HepG2 (cell line): ENCODE data around the gene IRF2BPL. TPM values are rescaled to one million over a fixed set of nuclear protein-coding genes. Genes with fewer than 3 reads are reported as not detected.

Source experiments
- MAX ChIP-seq: IDR thresholded peaks from 2 replicates; pipeline ENCODE4 v1.6.1; 2012; ENCODE audit warnings: inconsistent platforms
- MEIS1 ChIP-seq: sonication (generic); formaldehyde crosslinking; IDR thresholded peaks from 2 replicates; pipeline ENCODE4 v1.9.0; 2021; ENCODE audit warnings: mild to moderate bottlenecking, missing genetic modification reagents, moderate library complexity, borderline replicate concordance
- PCBP1 ChIP-seq: fragments of 200-400 bp; formaldehyde crosslinking; IDR thresholded peaks from 2 replicates; pipeline ENCODE4 v1.6.1; 2017; ENCODE audit warnings: mild to moderate bottlenecking, low read depth, low read length, borderline replicate concordance
- PHF5A ChIP-seq: IDR thresholded peaks from one replicate; pipeline ENCODE4 v1.6.1; 2018; ENCODE audit warnings: low read depth, missing genetic modification reagents; ENCODE audit not compliant: unreplicated experiment
- SALL2 ChIP-seq: sonication (generic); formaldehyde crosslinking; IDR thresholded peaks from 2 replicates; pipeline ENCODE4 v1.8.1; 2023; ENCODE audit warnings: mild to moderate bottlenecking, missing genetic modification reagents, inconsistent platforms
- SOX5 ChIP-seq: IDR thresholded peaks from 2 replicates; pipeline ENCODE4 v1.6.1; 2016; ENCODE audit warnings: borderline replicate concordance
- ZNF121 ChIP-seq: sonication (generic); formaldehyde crosslinking; IDR thresholded peaks from 2 replicates; pipeline ENCODE4 v1.5.0; 2020; ENCODE audit warnings: mild to moderate bottlenecking, missing genetic modification reagents
- ZNF446 ChIP-seq: sonication (generic); formaldehyde crosslinking; IDR thresholded peaks from 2 replicates; pipeline ENCODE4 v1.5.0; 2020; ENCODE audit warnings: mild to moderate bottlenecking, missing genetic modification reagents
- ZNF557 ChIP-seq: sonication (generic); formaldehyde crosslinking; IDR thresholded peaks from 2 replicates; pipeline ENCODE4 v1.4.0; 2020; ENCODE audit warnings: missing genetic modification reagents
- ZNF788 ChIP-seq: sonication (generic); formaldehyde crosslinking; IDR thresholded peaks from 2 replicates; pipeline ENCODE4 v1.5.0; 2020; ENCODE audit warnings: mild to moderate bottlenecking, missing genetic modification reagents, borderline replicate concordance
- polyA plus RNA-seq, 8 experiments: library from polyadenylated mRNA; depleted of rRNA in 3 of 8; stranded (reverse) in 7 of 8; unstranded in 1 of 8; fragments of >200 nt; fragmentation: Illumina TruSeq in 4 of 8; extraction: Trizol in 4 of 8; gene quantifications; 2 replicates each; pipeline versions ENCODE4 v1.2.1 to v1.2.3, GENCODE V29; 2011 to 2016; ENCODE audit warnings: low read depth in 4 of 8, missing spikeins in 1 of 8, mixed read lengths in 1 of 8; ENCODE audit not compliant: insufficient read depth in 1 of 8
- total RNA-seq, 5 experiments: library from RNA; depleted of rRNA; stranded (reverse); fragments of >200 nt; fragmentation: Illumina TruSeq; extraction: Trizol; gene quantifications; 2 replicates each; pipeline ENCODE4 v1.2.3, GENCODE V29; 2016; ENCODE audit warnings: low read depth in 1 of 5
- TF ChIP-seq, protein P1 (sequence below): sonication (generic); formaldehyde crosslinking; IDR thresholded peaks from 2 replicates; pipeline ENCODE4; 2020; ENCODE audit warnings: missing genetic modification reagents, mild to moderate bottlenecking, borderline replicate concordance
- TF ChIP-seq, protein P2 (sequence below): sonication (generic); formaldehyde crosslinking; IDR thresholded peaks from 2 replicates; pipeline ENCODE4 v1.4.0; 2020; ENCODE audit warnings: mild to moderate bottlenecking, missing genetic modification reagents

IRF2BPL gene
- total and polyA plus RNA-seq, 2 of the 13 experiments (the other 11 are each of a cell fraction or from before 2014, with no cell fraction given) = 6.6 to 8.4 TPM

DNA sequence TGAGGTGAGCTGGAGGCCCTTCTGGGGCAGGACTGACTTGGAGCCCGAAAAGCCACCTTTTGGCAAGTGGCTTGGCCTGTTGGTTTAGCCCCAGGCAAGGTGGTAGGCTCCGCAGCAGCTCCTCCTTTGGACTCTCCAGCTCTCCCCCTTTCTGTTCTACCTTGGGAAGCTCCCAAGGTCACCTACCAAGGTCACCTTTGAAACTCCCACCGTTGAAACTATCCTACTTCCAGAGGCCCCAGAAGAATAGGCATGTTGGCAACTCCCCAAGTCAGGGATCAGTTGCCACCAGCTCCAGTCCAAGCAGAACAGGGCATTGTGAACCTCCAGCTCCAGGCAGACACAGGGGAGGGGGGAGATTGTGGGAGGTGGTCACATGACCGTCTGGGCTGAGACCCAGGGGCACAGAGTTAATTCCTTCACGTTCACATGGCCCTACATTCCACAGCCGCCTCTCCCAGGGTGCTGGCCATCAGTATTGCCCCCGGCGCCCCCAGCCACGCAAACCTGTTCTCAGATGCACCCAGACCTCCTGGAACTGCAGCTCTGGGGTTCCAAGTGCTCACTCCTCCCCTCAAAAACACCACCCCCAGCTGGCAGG, 14.4 kb downstream of the IRF2BPL start (continued):
- TF ChIP-seq ZNF121 (CRISPR knock-in tag) (0 out of 2 replicates have a peak, but pooled peaks have one; percentile 53), MAX (peak; percentile 27; the same call in 1 of the 2 replicates), MEIS1 (CRISPR knock-in tag) (no peak), ZNF446 (CRISPR knock-in tag) (no peak), SOX5 (peak; percentile 39; the same call in 1 of the 2 replicates), ZNF788 (0 out of 2 replicates have a peak, but pooled peaks have one; percentile 31), SALL2 (CRISPR knock-in tag) (no peak), PHF5A (no peak), ZNF557 (CRISPR knock-in tag) (no peak), PCBP1 (no peak)
- TF ChIP-seq, protein P1, sequence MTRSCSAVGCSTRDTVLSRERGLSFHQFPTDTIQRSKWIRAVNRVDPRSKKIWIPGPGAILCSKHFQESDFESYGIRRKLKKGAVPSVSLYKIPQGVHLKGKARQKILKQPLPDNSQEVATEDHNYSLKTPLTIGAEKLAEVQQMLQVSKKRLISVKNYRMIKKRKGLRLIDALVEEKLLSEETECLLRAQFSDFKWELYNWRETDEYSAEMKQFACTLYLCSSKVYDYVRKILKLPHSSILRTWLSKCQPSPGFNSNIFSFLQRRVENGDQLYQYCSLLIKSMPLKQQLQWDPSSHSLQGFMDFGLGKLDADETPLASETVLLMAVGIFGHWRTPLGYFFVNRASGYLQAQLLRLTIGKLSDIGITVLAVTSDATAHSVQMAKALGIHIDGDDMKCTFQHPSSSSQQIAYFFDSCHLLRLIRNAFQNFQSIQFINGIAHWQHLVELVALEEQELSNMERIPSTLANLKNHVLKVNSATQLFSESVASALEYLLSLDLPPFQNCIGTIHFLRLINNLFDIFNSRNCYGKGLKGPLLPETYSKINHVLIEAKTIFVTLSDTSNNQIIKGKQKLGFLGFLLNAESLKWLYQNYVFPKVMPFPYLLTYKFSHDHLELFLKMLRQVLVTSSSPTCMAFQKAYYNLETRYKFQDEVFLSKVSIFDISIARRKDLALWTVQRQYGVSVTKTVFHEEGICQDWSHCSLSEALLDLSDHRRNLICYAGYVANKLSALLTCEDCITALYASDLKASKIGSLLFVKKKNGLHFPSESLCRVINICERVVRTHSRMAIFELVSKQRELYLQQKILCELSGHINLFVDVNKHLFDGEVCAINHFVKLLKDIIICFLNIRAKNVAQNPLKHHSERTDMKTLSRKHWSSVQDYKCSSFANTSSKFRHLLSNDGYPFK = no peak
- TF ChIP-seq, protein P2, sequence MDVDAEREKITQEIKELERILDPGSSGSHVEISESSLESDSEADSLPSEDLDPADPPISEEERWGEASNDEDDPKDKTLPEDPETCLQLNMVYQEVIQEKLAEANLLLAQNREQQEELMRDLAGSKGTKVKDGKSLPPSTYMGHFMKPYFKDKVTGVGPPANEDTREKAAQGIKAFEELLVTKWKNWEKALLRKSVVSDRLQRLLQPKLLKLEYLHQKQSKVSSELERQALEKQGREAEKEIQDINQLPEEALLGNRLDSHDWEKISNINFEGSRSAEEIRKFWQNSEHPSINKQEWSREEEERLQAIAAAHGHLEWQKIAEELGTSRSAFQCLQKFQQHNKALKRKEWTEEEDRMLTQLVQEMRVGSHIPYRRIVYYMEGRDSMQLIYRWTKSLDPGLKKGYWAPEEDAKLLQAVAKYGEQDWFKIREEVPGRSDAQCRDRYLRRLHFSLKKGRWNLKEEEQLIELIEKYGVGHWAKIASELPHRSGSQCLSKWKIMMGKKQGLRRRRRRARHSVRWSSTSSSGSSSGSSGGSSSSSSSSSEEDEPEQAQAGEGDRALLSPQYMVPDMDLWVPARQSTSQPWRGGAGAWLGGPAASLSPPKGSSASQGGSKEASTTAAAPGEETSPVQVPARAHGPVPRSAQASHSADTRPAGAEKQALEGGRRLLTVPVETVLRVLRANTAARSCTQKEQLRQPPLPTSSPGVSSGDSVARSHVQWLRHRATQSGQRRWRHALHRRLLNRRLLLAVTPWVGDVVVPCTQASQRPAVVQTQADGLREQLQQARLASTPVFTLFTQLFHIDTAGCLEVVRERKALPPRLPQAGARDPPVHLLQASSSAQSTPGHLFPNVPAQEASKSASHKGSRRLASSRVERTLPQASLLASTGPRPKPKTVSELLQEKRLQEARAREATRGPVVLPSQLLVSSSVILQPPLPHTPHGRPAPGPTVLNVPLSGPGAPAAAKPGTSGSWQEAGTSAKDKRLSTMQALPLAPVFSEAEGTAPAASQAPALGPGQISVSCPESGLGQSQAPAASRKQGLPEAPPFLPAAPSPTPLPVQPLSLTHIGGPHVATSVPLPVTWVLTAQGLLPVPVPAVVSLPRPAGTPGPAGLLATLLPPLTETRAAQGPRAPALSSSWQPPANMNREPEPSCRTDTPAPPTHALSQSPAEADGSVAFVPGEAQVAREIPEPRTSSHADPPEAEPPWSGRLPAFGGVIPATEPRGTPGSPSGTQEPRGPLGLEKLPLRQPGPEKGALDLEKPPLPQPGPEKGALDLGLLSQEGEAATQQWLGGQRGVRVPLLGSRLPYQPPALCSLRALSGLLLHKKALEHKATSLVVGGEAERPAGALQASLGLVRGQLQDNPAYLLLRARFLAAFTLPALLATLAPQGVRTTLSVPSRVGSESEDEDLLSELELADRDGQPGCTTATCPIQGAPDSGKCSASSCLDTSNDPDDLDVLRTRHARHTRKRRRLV (CRISPR knock-in tag) = no peak
